Activated T-cell treated with anti-CD3 and anti-CD28 coated beads for 48 hours (primary cell): ENCODE data around the gene ATP5PD.
"Not testable (repeated sequence)": the region's sequence is repeated elsewhere in the genome, so short reads cannot be mapped to it uniquely, and the experiment has no call there.

ENCODE experiments used
- DNase-seq: peaks from one replicate; pipeline ENCODE4 v3.0.0-alpha.2; 2020; ENCODE audit warnings: low read depth

The ATP5PD gene

GRCh38 chr17:75020331-75021110, 26.2 kb downstream of the ATP5PD start:
- DNase-seq = no peak

DNA sequence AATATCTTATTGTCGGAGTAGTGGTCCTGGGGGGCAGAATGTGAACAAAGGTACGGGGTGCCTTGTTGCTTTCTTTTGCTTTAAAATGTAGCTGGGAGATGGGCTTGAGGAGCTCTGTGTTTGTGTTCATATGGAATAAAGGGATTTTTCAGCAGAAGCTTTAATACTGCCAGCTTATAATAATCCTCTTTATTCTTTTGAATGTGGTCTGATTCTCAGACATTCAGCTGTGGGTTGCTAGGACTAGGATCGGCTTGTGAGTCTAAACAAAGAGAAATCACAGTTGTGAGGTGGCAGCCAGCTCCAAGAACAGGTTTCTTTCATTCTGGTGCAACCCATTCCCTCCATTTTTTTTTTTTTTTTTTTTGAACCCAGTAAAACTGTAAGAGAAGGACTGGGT, 27.1 kb downstream of the ATP5PD start:
- no peak for DNase-seq

DNA sequence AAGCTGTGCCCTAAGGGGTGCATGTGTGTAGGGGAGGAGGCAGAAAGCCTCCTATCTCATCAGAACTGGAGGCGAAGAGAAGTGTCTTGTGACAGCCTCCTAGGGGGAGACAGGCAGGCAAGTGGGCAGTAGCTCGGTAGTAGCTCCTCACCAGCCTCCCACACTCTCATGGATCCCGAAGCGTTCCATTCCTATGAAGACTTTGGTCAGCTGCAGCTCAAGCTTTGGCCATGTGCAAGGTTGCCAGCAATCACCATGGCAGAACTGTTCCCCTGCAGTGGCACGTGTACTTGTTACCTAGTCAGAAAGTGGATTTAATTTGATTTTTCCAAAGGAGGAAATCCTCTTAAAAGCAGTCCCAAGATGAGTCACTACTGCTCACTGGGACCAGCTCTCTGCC, 27.6 kb downstream of the ATP5PD start:
- DNase-seq = no peak

- DNase-seq = no peak
Measured at GRCh38 chr17:75013092-75013559, 33.6 kb downstream of the ATP5PD start.

DNA sequence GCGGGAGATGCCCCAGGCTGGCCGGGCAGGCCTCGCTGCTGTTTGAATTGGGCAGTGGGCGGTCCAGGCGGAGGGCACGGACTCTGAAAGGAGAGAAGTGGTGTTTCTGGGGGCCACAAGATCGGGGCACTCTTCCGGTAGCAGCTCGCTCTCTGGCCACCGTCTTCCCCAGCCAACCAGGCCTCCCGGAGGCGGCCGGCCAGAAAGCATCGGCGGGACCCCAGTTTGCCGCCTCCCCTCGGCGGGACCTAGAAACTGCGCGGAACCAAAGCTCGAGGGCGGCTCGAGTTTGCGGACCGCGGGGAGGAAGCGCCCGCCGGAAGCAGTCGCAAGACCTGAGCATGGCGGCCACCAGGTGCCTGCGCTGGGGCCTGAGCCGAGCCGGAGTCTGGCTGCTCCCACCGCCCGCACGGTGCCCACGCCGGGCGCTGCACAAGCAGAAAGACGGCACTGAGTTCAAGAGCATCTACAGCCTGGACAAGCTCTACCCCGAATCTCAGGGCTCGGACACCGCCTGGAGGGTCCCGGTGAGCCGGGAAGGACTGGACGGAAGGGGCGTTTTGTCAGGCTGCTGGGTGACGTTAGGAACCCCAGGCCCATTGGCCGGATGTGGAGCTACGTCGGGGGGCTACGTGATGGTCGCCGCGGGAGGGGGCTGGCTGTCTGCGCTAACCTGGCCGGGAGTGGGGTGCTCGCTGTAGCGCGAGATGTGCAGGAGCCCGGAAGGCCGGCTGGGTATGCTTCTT, 34.2 kb downstream of the ATP5PD start, which contains the start of gene MRPL58:
TSS of gene MRPL58 (plus strand) at position 325 of the 746 bp plus-strand sequence. CDS start at position 342, 17 bp downstream.
- DNase-seq = peak; percentile 82

DNA sequence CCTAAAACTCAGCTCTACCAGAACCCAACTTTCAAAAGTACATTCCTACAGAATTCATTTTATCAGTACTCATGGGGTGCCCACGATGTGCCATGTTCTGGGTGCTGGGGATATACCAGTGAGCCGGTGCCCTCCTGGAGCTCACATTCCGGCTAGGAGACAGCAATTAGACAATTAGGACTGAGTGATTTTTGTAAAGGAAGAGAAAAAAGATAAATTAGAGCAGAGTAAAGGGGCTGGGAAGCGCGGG, 34.7 kb downstream of the ATP5PD start:
- DNase-seq = no peak

DNA sequence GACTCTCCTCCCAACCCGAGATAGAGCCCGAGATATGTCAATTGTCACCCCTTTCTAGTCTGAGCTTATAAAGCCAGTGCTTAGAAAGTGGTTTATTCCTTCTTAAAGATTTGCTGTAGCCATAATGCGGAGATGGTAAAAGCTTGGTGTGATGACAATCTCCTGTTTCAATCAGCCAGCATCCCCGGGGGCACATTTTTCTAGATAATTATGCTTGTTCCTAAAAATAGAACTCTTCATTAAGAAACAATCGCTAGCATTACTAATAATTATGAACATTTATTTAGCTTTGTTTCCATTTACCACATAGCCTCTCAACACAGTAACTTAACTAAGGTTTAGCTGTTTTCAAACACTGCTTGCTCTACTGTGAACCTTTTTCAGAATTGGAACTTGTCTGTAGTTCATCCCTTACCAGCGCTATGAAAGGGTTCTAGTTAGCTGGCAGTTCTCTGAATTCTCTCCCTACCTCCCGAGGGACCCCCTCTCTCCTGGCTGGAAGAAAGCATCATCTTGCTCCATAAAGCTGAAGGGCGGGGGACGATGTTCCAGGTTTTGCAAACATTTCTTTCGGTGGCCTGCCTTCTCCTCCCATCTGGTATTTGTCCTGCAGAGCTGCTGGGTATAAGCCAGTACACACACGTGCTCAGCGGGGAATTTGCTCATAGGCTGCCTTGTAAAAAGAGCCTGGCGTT, 35.2 kb downstream of the ATP5PD start:
- no peak for DNase-seq

DNA sequence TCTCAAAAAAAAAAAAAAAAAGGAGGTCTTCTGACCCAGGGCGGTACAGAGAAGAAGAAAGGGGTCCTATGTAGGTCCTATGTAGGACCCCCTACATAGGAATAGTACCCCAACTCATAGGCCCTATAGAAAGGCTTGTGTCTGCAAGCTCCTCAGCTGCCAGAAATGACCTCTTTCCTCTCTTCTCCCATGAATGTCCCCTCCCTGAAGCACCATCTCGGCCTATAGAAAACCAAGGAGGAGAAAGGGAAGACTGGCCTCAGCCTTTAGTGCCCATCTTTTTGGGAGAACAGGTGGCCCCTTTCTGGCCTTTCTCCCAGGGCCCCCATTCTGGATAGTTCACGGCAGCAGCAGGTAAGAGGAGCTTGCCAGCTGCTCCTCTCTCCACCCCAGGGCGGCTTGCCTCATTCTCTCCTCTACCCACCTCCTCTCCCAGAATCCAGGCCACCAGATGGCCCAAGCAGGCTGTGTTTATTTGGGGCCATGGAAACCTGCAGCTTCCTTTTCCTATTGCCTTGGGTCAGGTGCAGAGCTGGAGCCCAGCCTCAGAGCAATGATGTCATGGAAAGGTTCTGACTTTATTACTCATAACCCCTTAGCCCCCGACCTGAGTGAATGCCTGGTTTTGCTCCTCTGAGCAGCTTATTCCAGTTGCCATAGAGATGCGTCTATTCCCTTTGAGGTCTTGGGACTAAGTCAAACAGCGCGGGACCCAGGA, 35.9 kb downstream of the ATP5PD start:
- no peak for DNase-seq

DNA sequence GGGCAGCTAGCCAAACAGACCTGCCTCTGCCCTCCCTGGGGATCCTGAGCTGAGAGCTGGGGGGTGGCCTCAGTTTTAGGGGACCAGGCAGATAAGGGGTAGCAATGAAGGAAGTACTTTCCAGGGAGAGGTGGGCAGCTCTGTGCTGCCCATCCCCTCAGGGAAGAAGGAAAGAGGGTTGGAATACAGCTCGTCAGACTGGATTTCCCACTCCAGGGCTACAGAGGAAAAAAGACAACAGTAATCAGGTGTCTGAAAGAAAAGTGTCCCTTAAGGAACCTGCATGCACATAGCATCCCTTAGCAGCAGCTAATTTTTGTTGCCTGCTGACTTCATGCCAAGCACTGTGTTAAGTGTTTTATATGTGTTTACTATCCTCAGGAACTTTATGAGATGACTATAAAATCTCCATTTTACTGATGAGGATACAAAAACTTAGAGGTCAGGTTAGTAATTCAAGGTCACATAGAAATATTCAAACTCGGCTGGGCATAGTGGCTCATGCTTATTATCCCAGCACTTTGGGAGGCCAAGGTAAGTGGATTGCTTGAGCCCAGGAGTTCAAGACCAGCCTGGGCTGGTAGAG, 37.5 kb downstream of the ATP5PD start:
- no peak for DNase-seq

GRCh38 chr17:75008373-75008772, 38.4 kb downstream of the ATP5PD start:
- DNase-seq = no peak

GRCh38 chr17:75006653-75007052, 40.1 kb downstream of the ATP5PD start:
- DNase-seq = no peak

DNA sequence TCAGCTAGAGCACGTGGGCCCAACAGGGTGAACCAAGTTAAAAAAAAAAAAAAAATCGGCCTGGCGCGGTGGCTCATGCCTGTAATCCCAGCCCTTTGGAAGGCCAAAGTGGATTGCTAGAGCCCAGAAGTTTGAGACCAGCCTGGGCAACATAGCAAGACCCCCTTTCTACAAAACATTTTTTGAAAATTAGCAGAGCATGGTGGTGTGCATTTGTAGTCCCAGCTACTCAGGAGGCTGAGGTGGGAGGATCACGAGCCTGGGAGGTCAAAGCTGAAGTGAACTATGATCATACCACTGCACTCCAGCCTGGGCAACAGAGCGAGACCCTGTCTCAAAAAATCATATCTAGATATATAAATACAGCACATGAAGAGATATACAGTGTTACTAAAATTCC, 40.7 kb downstream of the ATP5PD start:
- not testable (repeated sequence) for DNase-seq

- DNase-seq = no peak
Measured at GRCh38 chr17:75005291-75005690, 41.5 kb downstream of the ATP5PD start.

- no peak for DNase-seq
Measured at GRCh38 chr17:75004371-75004770, 42.4 kb downstream of the ATP5PD start.

DNA sequence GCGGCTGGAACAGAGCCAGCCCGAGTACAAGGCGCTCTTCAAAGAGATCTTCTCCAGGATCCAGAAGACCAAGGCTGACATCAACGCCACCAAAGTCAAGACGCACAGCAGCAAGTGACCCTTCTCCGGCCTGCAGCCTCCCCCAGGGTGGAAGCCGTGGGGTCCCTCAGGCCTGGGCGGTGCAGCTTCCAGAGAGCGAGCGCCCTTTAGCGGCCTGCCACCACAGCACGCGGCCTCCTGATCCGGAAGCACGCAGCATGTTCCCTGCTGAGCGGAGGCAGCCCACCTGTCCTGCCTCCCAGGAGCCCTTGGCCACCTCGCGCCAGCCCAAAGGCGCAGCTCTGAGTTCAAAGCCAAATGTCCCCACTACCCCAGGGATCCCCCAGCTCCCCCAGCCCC, 42.8 kb downstream of the ATP5PD start:
- DNase-seq = no peak

GRCh38 chr17:75003070-75003956, 43.5 kb downstream of the ATP5PD start:
- no peak for DNase-seq

DNA sequence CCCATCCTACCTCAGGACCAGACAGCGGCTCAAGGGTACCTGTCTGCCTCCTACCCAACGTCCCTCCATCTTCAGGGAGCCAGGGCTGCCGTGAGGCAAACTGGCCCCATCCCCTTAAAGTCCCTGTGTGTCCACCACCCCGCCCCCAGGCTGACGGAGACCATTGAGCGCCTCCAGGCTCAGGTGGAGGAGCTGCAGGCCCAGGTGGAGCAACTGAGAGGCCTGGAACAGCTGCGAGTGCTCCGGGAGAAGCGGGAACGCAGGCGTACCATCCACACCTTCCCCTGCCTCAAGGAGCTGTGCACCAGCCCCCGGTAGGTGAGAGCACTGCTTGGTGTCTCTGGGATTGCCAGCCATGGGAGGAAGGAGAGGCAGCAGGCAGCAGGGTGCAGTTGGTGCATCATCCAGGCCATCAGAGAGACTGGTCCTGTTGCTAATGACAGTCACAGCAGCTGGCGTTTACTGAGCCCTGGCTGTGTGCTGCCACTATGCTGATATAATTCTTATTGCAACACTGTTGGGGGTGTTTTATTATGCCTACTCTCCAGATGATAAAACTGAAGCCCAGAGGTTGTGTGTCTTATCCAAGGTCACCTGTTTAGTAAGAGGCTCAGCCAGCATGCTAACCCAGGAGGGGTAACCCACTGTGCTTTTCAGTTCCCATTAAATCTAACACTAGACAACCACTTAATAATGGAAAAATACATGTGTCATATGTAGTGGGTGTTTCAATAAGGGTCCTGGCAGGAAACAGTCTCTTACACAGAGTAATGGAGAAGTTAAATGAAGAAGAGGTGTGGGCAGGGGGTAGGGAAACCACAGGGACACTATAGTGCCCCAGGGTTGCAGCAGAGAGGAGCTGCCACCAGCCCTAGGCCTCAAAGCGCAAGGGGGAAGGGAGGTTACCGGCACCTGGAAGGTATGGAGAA, 44.6 kb downstream of the ATP5PD start:
- DNase-seq = no peak

GRCh38 chr17:74999523-74999922, 47.2 kb downstream of the ATP5PD start:
- no peak for DNase-seq

DNA sequence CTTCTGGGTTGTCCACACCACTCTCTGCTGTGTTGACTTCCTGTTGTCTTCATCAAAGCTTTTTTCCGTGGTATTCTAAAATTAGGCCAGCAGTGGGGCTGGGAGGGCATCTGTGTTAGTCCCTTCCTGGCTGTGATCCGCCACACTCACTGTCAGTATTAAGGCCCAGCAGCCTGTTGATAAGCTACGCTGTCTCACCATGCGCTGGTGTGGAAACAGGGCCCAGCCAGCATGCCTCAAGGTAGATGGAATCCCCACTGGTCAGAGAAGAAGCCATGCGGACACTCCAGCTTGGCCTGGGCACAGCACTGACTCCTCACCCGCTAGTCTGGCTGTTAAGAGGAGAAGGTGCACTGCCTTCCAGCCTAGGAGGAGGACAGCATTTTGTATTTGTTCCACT, 48.0 kb downstream of the ATP5PD start:
- no peak for DNase-seq

- no peak for DNase-seq
Measured at GRCh38 chr17:74995847-74996246, 50.9 kb downstream of the ATP5PD start.
